Measurements from ENCODE around the gene RER1.
A peak's percentile ranks its signal among the peaks of the same experiment; 100 is the strongest.
"Not testable (repeated sequence)": the region's sequence is repeated elsewhere in the genome, so short reads cannot be mapped to it uniquely, and the experiment has no call there.

The RER1 gene

DNA sequence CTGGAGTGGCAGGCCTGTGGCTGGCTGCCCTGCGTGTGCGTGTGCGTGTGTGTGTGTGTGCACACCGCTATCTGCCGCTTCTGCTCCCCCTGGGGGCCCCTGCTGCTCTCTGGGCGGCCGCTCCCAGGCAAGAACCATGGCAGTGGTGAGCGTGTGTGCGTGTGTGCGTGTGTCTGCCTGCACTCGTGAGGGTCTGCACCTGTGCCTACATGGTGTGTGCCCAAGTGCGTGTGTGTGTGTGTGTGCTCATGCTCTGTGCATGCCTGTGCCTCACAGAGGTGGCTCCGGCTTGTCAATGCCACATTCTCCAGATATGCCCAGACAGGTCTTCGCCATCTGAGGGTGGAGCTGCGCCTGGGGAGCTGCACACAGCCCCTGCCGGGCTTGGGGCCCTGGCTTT is 39.5 kb downstream of the RER1 start:
- no peak for DNase-seq

DNA sequence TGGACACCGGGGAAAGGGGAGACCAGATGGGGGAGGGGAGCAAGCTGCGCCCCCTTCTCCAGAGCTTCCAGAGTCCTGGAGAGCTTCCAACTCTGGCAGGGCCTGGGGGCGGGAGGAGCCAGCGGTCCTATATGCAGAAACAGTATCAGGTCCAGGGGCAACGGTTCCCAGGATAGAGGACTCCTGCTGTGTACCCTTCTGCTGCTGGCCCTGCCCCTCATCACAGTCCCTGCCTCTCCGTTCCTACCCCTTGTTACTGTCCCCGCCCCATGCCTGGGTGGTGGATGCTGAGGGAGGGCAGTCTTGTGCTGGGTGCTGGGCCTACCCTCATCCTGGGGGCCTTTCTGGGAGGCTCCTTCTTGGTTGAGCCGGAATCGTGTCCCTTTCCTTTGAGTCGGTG is 39.9 kb downstream of the RER1 start:
- DNase-seq: no peak

GRCh38 chr1:2432441-2432844 is 40.8 kb downstream of the RER1 start:
- DNase-seq: no peak

DNA sequence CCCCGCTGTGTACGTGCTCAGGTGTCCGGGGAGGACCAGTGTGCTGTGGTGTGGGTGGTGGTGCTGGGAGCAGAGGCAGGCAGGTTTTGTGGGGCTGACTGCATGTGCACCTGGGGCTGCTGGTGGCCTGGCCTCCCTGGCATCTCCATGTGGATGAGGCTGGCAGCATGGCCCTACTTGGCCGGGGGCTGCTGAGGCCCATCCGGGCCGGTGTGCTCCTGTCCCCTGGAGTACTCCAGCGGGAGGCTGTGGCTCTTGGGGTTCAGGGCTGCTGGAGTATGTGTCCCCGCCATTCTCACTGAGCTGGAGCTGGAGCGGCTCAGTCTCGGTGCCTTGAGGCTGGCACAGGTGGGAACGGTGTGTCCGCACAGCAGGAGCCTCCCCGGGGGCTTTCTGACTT is 41.6 kb downstream of the RER1 start:
- DNase-seq: no peak

DNA sequence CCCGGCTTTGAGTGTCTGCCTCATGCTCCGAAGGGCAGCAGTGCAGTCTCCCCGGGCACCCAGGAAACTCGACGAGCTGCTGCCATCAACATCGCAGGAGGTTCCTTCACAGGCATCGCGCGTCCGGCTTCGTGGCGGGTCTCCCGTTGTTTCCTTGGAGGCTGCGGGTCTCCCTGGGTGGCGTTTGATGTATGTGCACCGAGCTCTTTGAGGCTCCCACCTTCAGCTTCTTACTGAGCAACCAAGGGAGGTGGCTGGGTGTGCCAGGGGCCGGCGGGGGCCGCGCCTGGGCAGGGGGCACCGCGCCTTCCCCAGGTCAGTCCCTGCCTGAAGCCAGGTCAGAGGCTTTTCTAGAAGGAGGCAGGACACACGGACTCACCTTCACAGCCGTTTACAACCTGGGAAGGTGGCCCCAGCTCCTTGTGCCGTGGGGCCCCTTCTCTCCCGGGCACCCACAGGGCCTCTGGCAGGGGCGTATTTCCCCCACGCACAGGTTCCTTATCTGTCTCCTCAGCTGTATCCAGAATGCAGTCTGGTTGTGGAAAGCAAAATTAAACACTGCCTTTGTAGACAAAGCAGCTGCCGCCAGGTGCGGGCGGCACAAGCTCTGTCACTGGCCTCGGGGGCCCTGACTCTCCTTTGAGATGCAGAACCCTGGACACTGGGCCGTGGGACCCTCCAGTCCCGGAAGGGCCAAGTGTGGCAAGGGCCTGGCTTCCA is 42.5 kb downstream of the RER1 start:
- DNase-seq: no peak

DNA sequence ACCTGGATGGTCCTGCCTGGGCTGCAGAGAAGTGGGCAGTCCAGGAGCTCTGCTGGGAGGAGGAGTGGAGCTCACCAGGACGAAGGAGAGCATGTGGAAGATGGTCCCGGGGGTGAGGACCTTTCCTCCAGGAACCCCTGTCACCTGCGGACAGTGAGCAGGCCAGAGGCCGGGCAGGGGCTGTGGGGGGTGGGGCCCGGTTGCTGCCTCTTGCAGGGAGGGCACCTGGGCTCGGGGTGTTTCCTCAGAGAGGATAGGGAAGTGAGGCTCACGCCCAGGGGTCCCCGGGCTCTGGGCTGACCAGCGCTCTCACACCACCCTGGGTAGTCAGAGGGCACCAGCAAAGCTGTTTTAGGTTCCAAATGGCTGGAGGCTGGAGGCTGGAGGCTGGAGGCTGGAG is 43.5 kb downstream of the RER1 start:
- DNase-seq: no peak

- no peak for DNase-seq
These were observed 44.2 kb downstream of the RER1 start for GRCh38 chr1:2435746-2436355.

DNA sequence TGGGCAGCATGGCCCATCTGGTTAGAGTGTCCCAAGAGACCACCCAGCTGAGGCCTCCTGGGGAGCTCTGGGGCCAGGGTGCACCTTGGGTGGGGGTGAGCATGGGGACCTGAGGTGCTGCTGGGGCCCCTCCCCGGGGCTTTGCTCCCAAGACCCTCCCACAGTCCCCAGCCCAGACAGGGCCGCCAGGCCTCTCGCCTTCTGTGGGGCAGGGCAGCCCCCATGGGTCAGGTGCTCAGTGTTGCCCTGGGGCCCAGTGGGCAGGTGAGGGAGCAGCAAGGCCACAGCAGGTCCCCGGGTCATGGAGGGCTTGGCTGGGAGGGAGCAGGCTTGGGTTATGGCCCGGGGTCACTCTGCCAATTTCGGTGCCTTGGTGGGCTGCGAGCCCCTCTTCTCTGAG is 45.2 kb downstream of the RER1 start:
- no peak for DNase-seq

GRCh38 chr1:2437617-2438016 is 46.0 kb downstream of the RER1 start:
- no peak for DNase-seq

DNA sequence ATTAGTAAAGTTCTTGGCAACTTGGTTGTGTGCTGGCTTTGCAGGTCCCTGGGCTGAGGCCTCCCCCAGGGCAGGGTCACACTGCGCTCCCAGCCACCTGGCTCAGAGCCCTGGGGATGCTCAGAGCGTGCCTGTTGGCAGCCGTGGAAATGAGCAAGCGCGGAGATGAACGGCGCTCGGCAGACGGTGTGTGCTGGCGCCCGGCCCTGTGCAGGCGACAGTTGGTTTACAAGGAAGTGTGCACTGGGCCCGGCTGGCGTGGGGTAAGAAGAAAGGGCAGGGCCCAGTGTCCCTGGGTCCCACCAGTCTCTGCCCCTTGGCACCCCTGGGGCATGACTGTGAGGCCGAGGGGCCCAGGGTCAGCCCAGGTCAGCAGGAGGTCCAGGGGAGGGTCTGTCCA is 46.4 kb downstream of the RER1 start:
- no peak for DNase-seq

GRCh38 chr1:2438641-2439040 is 47.0 kb downstream of the RER1 start:
- DNase-seq: no peak

- no peak for DNase-seq
These were observed 47.7 kb downstream of the RER1 start for GRCh38 chr1:2439369-2439768.

DNA sequence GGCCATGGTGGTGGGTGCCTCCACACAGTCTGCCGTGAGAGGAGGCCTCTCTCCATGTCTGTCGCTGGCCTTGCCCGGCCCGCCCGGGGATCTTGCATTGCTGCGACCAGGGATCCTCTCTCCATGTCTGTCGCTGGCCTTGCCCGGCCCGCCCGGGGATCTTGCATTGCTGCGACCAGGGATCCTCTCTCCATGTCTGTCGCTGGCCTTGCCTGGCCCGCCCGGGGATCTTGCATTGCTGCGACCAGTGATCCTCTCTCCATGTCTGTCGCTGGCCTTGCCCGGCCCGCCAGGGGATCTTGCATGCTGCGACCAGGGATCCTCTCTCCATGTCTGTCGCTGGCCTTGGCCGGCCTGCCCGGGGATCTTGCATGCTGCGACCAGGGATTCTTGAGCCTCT is 48.7 kb downstream of the RER1 start:
- DNase-seq: not testable (repeated sequence)

DNA sequence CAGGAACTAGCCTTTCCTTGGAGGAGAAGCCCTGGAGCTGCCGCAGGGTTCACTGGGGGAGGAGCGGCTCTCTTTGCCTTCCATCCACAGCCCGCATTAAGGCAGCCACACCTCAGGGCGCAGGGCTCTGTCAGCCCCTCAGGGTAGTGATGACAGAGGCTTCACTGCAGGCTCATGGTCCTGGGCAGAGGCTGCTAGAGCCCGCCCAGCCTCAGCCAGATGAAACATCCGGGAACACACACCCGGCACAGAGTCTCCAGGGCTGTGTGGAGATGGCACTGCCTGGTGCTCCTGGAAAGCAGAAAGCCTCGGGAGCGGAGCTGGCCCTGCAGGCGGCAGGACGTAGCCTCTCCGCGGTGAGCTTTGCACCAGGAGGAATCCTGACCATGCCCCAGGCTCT is 50.1 kb downstream of the RER1 start:
- no peak for DNase-seq

DNA sequence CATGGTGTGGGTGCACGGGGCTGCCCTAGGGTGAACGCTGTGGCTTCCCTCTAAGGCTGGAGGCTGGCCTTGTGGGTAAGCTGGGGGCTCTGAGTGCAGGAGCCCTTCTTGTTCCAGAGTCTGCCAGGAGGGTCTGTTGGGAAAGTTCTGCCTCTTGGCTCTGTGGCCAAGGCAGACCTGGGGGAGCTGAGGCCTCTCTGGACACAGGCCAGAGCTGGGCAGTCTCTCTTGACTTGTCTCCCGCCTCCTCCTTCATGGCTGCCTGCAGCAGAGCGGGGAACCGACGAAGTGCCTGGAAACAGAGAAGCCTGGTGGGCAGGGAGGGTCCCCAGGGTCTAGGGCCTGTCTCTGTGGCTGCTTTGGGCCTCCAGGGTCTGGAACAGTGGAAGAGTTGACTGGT is 51.0 kb downstream of the RER1 start:
- DNase-seq: no peak

- peak; percentile 46 for DNase-seq
These were observed 51.9 kb downstream of the RER1 start for GRCh38 chr1:2443277-2444137.

DNA sequence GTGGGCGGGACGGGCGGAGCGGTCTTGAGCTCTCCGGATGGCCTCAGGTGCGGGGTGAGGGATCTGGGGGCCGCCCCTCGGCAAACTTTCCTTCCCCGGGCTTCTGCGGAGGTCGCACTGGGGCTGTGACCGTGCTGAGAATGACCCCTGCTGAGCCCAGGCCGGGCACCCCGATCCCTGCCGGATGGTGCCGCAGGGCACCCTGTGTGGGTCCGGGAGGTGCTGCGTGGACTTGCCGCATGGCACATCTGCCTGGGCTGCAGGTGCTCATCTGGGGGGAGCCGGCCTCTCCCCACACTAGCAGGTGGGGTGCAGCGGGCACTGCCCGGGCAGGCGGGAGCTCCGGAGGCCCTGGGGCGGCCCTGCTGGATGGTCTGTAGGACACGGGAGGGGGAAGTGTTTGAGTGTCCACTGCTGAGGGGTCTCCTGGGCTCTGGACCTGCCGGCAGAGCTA is 52.5 kb downstream of the RER1 start:
- no peak for DNase-seq

- no peak for DNase-seq
These were observed 53.7 kb downstream of the RER1 start for GRCh38 chr1:2445162-2445822.

- no peak for DNase-seq
These were observed 54.2 kb downstream of the RER1 start for GRCh38 chr1:2445823-2446215.

GRCh38 chr1:2446394-2446793 is 54.8 kb downstream of the RER1 start:
- DNase-seq: no peak

- DNase-seq: no peak
These were observed 55.2 kb downstream of the RER1 start for GRCh38 chr1:2446861-2447260.

DNA sequence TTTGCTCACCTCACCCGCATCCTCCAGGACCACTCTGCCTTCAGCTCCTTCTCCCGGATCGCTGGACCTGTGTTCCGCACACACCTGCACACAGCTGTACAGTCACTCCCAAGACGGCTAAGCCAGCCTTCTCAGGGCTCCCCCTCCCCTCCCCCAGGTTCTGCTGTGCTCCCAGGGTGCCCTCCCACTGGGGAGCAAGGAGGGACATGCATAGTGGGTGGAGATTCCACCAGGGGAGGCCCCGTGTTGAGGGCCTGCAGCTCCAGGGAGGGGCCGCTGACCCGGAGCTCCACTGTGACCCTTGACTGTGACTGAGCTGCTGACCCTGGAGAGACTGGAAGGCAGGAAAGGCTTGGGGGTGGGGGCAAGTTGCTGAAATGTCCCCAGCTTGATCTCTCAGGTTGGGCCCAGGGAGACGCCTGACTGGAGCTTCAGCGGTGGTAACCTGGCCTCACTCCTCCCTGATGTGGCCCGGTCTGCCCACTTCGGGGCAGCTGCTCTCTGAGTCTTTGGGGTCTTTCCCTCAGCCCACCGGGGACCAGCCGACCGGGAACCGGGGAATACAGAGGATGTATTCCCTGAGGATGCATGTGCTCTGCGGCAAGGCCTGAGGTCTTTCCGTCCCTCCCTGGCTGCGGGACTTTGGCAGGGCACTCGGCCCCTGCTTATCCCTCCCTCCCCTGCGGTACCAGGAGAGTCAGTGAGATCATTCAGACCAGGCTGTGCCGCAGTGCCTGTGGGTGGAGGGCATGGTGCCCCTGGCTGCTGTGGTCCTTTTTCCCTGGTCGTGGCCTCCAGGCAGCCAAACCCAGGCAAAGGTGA is 55.8 kb downstream of the RER1 start:
- DNase-seq: no peak

DNA sequence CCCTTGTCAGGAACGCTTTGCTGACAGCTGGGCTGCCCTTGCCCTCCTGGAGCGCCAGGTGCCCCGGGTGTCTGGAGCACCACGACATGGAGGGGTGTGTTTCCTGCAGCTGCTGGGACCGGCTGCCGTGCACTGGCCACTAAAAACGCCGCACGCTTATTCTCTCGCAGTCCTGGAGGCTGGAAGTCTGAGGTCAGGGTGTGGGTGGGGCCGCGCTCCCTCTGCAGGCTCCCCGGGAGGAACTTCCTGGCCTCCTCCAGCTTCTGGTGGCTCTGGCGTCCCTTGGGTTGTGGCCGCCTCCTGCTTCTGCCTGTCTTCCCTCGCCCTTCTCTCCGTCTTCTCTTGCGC is 56.4 kb downstream of the RER1 start:
- DNase-seq: peak; percentile 86
